Dermis microvascular lymphatic vessel endothelial cell (primary cell): ENCODE measurements around the gene NPEPPS. TPM values are rescaled to one million over a fixed set of nuclear protein-coding genes. Genes with fewer than 3 reads are reported as not detected.

Experiments used
- DNase-seq, 2 donors: peaks; one replicate each; pipeline versions ENCODE4 v3.0.0 to v3.0.0-alpha.2; 2010; ENCODE audit warnings: low read depth in 2 of 2
- total RNA-seq: library from RNA; depleted of rRNA; stranded (reverse); fragments of >200 nt; gene quantifications from 2 replicates; pipeline ENCODE4 v1.2.1, GENCODE V29; 2014

Gene NPEPPS
- total RNA-seq, 1 donor from 2014 or later: 62.9 TPM

- no peak for DNase-seq
Observed at GRCh38 chr17:47664624-47664941, 133.7 kb downstream of the NPEPPS start.

- DNase-seq: no peak
Observed at GRCh38 chr17:47665655-47666054, 134.7 kb downstream of the NPEPPS start.

DNA sequence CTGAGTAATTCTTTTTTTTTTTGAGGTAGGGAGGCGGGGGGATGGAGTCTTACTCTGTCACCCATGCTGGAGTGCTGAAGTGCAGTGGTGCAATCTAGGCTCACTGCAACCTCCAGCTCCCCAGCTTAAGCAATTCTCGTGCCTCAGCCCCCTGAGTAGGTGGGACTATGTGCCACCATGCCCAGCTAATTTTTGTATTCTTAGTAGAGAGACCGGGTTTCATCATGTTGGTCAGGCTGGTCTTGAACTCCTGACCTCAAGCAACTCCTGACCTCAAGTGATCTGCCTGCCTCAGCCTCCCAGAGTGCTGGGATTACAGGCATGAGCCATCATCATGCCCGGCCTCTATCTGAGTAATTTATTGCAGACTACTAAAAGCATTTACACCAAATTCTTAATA is 138.2 kb downstream of the NPEPPS start:
- DNase-seq: no peak

- DNase-seq: no peak
Observed at GRCh38 chr17:47670064-47670463, 139.2 kb downstream of the NPEPPS start.

Other genes starting within 250 kb of the NPEPPS start
- gene EFCAB13, start 207.2 kb upstream of the NPEPPS start, total RNA-seq: 2.3 and 4.2 TPM in 2 replicates
- gene KPNB1, start 118.8 kb downstream of the NPEPPS start, total RNA-seq: 285 and 367 TPM in 2 replicates
- gene TBKBP1, start 163.1 kb downstream of the NPEPPS start, total RNA-seq: 6.8 and 8.5 TPM in 2 replicates
- not detected in 2 replicates for gene TBX21, start 202.1 kb downstream of the NPEPPS start, total RNA-seq